HG02763 (cell line): ENCODE data around the gene SYMPK.
A peak's percentile ranks its signal among the peaks of the same experiment; 100 is the strongest.
"Not testable (repeated sequence)": the region's sequence is repeated elsewhere in the genome, so short reads cannot be mapped to it uniquely, and the experiment has no call there.

Source experiments
- ATAC-seq: cut with Tn5 transposase; IDR thresholded peaks from one replicate; pipeline ENCODE4 v1.9.1; 2021; ENCODE audit warnings: mild to moderate bottlenecking, moderate library complexity; ENCODE audit not compliant: unreplicated experiment

SYMPK gene

DNA sequence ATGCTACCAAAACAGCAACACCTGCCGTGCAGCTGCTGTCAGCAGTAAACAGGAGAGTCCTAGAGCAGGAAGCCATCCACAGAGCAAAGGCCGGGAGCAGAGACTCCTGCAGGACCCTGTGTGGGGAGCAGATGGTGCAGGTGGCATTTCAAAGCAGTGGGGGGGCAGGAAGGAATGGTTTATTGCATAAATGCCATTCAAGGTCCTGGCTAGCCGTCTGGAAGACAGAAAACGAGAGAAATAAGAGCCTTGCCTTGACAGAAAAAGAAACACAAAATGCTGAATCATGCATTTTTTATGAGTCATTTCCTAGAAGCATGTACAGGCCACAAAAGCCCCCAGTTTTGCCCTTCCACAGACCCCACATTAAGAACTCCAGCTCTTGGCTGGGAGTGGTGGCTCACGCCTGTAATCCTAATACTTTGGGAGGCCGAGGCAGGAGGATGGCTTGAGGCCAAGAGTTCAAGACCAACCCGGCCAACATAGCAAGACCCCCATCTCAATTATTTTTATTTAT lies 53.2 kb downstream of the SYMPK start:
- ATAC-seq: no peak

DNA sequence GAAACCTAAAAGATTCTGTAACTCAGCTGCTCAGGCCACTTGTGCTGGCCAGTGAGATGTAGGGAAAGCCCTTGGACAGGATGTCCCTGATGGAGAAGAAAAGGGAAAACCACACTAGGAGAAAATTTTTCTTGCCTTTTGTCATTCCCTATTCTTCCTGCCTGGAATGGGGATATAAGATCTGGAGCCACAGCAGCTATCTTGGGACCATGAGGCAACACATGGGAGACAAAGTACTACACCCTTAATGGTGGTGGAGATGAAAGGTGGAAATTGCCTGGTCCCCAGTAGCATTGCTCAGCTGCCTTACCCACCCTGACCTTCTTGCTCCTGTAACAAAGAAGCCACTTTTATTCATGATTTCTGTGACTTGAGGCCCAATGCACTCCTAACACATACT lies 57.2 kb downstream of the SYMPK start:
- ATAC-seq: no peak

DNA sequence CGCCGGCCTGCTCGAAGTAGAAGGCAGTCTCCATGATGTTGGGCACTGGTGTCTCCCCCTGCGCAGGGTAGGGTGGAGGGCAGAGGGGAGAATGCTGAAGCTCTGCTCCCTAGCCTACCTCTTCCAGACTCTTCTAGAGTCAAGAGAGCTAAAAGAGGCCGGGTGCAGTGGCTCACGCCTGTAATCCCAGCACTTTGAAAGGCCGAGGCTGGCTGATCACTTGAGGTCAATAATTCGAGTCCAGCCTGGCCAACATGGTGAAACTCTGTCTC lies 58.1 kb downstream of the SYMPK start:
- ATAC-seq: no peak

DNA sequence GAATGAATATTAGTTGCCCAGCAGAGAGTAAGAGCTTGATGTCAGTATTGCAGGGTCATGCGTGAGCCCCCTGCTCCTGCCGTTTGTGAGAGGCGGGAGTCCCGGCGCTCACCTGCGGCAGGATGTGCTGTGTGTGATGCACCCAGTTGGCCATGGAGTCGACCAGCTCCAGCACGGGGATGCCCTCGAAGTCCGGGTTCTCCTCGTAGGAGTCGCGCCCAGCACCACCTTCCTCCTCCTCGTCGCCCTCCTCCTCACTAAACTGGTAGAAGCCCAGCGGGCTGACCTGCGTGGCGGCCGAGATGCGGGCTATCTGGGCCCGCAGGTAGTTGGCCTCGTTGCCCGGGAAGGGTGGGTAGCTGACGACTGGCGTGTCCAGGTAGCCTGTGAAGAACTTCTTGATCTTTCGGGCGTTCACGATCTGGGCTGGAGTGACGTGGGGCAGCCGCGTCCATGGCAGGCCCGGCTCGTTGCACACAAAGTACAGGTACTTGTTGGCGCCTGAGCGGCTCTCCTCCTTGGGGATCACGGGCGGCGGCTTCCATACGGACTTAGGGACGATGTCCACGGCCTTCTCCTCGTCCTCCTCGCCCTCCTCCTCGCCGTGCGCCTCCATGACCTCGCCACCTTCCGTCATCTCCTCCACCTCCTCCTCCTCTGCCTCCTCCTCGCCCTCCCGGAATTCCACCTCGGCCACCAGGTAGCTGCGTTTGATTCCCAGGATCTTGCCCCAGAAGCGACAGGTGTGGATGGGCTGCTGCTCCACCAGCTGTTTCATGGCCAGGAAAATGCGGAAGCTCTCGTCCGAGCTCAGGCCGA lies 58.6 kb downstream of the SYMPK start:
- no peak for ATAC-seq

DNA sequence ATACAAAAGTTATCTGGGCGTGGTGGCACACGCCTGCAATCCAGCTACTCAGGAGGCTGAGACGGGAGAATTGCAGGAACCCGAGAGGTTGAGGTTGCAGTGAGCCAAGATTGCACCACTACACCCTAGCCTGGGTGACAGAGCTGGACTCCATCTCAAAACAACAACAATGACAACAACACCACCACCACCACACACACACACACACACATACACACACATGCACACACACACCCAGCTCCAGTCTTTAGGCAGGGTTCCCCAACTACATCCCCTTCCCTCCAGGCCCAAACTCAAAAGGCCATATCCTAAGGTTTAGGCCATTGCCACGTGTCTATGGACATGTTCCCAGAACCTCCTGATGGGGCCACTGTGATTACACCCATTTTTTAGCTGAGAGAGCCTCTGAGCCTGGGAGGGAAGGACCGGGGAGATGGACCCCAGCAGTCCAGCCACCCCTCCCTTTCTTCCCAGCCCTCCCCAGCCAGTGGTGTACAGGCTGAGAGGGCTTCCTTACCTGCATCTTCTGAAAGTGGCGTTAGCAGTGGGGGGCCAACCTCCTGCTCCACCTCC lies 61.3 kb downstream of the SYMPK start:
- ATAC-seq: no peak

DNA sequence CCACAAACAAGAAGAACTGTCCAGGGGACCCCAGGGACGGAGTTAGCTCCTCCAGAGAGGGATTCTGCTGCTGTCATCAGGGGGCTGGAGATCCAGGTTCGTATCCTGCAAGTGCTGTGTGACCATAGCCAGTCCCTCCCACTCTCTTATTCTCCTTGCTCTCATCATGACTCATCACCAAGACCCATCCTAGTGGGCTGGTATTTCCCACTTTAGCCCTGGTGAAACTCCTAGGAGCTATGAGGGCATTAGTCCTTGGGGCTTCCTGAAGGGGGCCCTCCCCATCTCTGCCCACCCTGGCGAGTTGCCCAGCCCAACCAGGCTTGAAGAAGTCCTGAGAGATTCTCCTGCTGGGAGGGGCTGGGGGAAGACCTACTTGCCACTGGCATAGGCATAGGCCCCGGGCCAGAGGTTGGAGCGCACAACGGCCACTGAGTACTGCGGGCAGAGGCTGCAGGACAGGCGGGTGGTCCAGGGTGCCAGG lies 62.8 kb downstream of the SYMPK start:
- no peak for ATAC-seq

DNA sequence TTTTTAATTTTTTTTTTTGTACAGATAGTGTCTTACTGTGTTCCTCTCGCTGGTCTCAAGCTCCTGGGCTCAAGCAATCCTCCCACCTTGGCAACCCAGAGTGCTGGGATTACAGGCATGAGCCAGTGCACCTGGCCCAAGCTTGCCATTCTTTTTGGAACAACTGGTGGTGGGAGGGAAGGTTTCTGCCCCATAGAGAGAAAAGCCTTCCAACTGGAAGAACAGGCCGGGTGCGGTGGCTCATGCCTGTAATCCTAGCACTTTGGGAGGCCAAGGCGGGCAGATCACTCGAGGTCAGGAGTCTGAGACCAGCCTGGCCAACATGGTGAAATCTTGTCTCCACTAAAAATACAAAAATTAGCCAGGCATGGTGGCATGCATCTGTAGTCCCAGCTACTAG lies 63.4 kb downstream of the SYMPK start:
- ATAC-seq: not testable (repeated sequence)

DNA sequence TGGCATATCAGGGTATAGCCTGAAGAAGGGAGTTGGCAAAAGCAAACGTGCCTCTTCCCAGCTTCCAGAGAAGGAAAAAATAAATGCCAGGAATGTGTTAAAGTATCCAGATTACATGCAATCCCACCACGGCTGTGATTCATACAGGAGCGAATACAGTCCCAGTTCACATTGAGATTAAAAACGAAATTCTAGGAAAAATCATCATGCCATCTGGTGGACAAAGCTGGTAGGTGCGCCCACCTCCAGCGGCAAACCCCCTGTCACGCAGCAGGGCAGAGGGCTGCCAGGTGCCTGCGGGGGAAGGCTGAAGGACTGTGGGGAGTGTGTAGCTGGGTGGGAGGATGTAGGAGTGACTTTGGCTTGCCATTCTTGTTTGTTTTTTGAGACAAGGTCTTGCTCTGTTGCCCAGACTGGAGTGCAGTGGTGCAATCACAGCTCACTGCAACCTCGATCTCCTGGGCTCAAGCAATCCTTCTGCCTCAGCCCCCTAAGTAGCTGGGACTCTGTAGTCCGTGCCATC lies 63.9 kb downstream of the SYMPK start:
- ATAC-seq: no peak

DNA sequence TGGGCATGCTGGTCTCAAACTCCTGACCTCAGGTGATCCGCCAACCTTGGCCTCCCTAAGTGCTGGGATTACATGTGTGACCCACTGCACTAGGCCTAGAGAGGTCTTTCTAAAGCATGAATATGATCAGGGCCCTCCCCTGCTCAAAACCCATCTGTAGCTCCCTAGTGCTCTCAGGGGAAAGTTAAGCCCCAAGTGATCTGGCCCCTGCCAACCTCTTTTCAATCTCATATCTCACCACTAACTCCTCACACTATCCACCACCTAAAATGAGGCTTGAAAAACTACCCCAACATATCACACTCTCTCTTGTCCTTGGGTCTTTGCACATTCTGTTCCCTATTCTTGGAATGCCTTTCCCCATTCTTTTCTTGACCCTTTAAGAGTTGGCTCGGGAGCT lies 68.3 kb downstream of the SYMPK start:
- no peak for ATAC-seq

DNA sequence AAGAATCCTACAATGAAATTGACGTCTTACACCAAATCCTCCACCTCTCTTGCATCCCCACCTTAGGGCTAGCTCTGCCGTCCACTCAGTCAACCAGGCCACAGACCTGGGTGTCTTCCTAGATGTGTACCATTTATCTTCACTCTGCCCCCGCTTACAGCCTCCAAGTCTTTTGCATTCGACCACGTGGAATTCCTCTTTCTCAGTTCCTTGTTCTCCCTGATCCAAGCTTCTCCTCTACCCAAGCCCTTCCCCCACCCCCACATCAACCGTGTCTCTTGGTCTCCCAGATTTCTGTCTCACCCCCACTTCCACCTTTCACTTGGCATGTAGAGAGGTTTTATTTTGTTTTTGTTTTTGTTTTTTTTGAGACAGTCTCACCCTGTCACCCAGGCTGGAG lies 69.1 kb downstream of the SYMPK start:
- ATAC-seq: no peak

DNA sequence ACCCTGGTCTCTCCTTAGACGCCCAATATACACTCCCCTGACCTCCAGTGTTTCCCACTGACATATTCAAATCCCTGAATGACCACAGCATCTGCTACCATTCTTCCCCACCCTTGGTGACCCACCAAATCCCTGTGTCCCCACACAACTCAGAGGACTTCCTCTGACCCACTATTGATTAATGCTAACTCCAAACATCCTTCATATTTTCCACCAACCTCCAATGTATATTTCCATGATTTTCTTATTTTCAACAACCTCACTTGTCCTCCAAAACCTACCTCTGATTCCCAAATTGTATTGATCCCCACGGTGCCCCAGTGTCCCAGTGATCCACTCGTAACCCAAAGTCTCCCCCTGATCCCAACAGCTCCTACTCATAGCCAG lies 69.8 kb downstream of the SYMPK start:
- no peak for ATAC-seq

DNA sequence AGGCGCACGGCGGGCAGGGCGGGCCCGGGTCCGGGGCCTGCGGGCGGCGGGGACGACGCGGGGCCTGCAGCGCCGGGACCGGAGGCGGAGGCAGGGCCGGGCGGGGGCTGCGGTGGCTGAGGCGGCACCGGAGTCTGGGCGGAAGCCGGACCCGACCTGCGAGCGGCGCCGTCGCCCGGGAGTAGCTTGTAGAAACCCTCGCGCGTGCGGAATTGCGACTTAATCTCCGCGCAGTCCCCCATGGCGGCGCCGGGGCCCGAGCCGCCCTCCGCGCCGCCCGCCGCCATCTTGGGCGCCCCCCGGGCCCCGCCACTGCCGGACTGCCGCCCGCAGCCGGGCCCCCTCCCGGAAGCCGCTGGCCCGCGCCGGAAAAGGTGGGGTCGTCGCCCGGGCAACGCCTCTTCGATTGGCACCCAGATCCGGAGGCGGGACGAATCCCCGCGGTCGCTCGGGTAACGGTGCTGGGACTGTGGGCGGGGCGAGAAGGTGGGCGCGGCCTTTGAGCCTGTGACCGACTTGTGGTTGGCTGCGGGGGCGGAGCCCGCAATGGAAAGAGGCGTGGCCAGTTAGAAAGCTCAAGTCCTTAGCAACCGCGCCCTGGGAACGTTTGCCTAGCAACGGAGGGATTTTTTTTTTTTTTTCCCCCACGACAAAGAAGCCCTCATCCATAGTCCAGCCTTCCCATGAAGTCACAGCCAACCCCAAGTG lies 70.3 kb downstream of the SYMPK start, which contains the start of gene DMWD:
Gene DMWD (minus strand): TSS at position 376 of the 708 bp plus-strand sequence. CDS start 89 bp downstream, at position 287.
- peak; percentile 90 for ATAC-seq

DNA sequence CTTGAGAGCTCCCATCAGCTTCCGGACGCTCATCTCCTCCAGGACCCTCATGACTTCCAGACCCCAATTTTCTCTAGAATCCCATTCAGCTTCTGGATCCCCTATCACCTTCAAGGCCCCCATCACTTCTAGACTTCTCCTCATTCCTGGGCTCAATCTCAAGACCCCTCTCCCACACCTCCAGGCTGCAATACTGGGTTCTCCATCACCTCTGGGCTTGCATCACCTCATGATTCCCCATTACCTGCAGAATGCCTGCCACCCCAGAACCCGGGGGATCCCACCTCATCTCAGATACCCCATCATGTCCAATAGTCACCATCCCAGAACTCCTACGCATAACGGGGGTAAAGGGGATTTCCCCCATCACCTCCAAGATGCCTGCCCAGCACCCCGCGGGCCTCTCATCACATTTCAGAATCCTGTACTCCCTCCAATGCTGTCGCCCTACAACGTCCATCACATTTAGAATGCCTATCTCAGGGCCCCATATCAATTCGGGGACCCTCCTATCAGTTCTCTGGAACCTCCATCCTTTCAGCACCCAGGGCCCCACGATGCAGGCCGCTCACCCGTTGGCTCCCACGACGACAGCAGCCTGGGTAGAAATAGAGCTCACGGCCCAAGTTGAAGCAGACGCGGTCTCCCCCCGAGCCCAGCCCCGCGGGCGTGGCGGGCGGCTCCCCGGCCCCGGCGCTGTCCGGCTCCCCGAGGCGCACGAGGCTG lies 71.0 kb downstream of the SYMPK start:
- no peak for ATAC-seq

DNA sequence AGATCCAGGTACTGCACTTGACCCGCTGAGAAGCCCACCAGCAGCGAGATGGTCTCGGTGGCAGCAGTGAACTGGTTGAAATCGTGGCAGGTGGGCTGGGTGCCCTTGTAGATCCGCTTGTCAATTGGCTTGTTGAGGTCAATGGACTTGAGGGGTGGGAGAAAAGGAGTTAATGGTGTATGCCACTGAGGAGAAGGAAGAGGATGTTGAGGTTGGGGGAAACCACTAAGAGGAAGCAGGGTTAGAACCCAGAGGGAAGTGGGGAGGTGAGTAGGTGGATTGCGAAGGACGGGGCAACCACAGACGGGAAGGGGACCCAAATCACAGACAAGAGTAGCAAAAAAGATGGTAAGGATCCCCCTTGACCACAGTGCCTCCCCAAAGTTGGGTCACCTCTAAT lies 72.0 kb downstream of the SYMPK start:
- ATAC-seq: no peak

DNA sequence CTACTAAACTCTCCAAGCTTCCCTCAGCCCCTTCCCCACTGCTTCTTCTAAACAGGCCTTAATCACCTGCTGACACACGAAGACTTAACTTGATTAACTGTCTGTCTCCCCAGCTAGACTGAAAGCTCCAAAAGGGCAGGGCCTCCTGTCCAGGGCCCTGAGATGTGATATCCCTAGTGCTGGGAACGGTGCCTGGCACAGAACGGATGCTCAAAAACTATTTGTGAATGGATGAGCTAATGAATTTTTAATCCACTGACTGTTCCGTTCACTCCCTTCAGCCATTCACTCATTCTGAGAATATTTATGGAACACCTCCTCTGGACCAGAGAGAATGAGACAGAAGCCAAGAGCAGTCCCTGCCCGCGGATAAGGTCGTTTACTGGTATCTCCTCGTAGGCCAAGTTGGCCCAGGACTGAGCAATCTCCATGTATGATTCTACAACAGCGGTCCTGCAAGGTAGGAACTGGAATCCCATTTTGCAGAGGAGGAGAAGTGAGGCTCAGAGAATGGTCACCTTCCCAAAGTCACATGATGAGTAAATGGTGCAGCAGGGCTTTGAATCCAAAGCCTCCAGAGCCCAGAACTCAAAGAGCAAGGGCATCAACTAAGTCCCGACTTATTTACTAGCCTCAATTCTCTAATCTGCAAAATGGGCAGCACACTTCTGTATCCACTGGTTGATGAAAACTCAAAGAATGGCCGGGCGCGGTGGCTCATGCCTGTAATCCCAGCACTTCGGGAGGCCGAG lies 73.7 kb downstream of the SYMPK start:
- ATAC-seq: no peak

DNA sequence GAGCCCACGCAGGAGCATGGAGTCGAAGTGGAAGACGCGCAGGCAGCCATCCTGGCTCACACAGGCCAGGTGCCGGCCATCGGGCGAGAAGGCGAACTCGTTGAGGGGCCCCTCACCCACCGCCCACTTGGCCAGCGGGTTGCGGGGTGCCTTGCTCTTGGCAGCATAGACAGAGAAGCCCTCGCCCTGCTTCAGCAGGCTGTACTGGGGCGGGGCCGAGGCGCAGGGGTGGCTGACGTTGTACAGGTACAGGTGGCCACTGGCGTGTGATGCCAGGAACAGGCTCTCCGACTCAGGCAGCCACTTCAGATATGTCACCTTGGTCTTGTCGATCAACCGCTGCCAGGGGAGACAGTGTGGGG lies 76.4 kb downstream of the SYMPK start:
- no peak for ATAC-seq

DNA sequence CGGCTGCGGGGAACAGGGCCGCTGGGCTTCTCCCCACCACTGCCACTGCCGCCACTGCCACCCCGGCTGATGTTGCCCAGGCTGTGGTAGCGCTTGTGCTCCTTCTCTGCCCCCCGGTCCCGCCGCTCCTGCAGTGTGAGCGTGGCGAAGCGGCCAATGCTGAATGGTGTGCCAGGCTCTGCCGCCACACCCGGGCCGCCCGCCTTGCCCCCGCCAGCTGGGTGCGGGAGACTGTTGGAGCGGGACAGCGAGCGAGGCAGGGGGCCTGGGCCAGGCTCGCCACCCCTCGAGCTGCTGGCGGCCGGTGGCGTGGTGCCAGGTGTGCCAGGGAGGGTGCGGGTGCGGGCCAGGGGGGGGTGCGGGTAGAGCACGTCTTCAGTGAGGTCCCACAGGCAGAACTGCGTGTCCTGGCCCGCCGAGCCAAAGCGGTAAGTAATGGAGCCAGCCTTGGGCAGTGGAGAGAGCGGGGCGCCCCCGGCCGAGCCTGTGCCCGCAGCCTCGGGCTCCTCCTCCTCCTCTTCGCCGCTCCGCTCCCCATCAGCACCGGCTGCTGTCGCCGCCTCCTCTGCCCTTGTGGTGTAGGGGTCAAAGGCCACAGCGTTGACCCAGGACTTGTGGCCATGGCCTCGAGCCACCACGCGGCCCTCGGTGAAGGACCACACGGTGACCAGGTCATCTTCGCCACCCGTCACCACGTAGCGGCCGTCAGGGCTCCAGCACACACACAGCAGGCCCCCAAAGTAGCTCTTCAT lies 77.0 kb downstream of the SYMPK start:
- ATAC-seq: no peak

DNA sequence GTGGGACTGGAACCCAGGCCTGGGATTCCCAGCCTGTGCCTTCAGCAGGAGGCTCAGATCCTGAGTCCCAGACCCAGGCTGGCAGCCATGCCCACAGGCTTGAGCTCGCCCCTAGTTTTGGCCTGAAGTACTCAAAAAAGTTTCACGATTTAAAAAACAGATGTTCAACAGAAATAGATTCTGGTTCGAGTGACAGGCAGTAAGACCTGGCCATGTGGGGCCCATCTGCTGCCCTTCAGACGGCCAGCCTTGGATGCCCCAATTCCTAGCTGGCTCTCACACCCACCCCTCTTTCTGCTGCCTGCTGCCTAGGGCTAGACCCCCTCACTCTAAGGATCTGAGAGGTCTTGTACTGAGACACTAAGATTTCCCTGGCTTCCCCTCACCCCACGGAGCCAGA lies 77.8 kb downstream of the SYMPK start:
- no peak for ATAC-seq

DNA sequence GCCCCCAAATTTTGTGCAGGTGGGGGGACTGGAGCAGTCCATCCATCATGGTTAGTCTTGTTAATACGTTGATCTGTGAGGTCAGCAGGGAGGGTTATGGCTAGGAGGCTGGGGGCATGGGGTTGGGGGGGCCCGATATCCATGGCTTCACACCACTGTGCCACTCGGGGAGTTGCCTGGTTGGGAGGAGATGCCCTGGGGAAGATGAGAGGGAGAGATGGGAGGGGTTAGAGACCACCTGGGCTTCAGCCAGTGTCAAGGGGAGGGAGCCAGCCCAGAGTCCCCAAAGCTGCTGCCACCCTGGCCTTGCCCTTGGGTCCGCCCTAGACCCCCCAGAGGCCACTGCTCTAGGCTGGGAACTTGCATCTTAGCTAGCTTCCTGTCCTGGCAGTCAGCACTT lies 78.9 kb downstream of the SYMPK start:
- no peak for ATAC-seq
